Measurements from ENCODE around the gene CPNE8.

DNA sequence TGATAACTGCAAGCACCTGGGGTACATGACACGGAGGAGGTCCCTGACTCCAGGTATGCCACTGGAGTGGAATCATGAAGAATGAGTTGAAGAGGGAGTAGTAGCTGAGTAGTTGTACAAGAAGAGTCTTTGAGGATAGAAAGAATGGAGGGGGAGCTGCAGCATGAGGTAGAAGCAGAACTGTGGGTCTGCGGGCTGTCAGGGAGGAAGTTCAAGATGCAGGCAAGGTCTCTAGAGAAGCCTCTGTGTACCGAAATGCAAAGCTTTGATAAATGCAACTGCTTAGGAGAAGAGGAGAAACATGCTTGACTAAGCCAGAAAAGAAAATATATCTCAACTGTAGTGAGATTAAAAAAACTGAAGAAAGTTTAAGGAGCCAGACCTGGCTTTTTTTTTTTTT, 91.5 kb downstream of the CPNE8 start:
- TF ChIP-seq SUZ12 (IDR thresholded peaks at IDR 0.05; ENCODE audit: extremely low read depth, insufficient read depth, insufficient read length) (no peak), ZNF274 (IDR thresholded peaks at IDR 0.05; ENCODE audit: low read depth, low read length) (no peak)
